ENCODE data around the gene MNX1.

MNX1 gene

DNA sequence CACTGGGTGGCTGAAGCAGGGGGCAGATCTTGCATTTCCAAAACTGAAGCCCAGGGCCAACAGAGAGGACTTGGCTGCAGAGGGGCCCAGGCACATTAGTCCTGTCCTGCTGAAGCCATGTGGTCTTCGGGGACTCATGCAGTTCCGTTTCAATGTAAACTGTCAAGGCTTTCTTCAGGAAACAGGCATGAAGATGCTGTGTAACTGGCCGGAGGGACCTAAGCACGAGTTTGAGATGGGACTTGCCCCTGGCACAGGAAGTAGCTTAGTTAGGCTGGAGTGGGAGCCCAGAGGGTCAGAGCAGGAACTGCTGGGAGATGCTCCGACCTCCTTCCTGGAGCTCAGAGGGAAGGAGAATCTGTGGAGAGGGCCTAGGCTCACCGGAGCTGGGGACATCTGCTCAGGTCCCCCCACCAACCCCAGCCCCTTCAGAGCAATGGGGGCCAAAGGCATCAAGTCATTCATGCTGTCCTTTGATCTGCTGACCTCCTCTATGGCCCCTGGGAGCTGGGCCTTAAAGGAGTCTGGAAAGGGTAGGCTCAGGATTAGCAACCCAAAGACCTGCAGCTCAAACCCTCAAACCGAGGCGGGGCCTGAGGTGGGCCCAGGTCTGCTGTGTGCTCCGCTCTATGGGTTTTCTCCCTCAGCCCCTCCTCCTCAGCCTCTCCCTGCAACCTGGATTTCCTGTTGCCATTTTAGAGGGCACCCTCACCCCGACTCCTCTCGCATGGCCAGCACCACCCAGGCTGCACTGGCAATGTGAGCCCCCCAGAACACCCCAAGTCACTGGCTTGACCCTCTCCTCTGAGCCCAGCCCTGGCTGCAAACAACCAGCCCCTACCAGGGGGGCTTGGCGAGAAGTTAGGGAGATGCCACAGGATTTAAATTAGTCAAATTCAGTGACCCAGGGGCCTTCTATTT, 4.4 kb upstream of the MNX1 start:
- no peak for DNase-seq (ENCODE audit: low read depth in 2 of 2)

DNA sequence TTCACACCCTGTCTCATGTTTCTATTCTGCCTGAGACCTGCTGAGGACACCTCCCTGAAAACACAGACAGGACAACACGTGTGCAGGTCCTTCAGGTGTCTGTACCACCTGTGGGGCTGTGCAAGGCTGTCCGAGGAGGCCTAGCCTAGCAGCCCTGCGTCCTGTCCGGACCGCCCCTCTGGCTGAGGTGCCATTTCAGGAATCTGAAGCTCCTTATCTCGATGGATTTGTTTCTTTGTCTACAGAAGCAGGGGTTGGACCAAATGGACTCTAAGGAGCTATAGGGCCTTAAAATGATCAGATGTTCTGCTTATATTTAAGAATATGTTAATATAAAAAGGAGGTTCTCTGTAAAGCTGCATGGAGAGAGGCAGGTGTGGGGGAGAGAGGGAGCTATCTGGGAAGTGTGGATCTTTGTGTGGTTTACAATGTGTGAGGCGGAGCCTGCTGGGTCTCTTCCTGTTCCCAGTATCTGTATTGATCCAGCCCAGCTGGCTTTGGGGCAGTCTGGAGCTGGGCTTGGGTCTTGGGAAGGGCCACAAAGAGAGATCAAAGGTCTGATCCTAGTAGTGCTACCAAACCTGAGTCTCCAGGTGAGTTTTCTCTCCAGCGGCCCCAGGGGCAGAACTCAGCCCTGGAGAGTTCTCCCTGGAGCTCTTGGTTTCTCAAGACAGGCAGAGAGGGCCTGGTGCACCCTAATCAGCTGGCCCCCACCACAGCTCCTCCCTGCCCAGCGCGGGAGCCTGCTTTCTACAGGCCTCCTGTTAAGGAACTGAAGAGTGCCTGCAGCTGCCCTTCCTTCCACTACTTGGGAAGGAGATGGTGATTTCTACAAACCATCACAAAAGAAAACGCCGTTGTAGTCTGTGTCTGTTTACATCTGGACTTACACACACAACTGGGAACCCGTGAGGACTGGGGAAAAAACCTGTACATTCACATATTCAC, 3.4 kb upstream of the MNX1 start:
- no peak for DNase-seq (ENCODE audit: low read depth in 2 of 2)

GRCh38 chr7:157013101-157013500, 2.6 kb upstream of the MNX1 start:
- no peak for DNase-seq (ENCODE audit: low read depth in 2 of 2)

DNA sequence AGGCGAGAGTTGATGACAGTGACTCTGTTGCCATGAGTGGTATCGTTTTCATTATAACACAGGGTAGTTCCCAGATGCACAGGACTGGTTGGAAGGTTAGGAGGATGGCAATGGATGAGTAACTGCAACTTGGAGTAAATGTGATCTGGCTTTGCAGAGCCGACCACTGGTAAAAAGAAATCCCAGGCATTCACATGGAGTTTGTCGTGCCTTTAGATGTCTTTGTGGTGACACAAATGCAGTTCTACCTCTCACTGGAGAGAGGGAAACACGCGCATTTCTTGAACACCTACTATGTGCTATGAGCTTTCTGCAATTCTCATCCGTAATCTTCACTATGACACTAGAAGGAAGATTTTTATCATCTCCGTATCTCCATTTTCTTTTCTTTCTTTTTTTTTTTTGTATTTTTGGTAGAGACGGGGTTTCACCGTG, 1.7 kb upstream of the MNX1 start:
- DNase-seq (ENCODE audit: low read depth in 2 of 2): no peak

DNA sequence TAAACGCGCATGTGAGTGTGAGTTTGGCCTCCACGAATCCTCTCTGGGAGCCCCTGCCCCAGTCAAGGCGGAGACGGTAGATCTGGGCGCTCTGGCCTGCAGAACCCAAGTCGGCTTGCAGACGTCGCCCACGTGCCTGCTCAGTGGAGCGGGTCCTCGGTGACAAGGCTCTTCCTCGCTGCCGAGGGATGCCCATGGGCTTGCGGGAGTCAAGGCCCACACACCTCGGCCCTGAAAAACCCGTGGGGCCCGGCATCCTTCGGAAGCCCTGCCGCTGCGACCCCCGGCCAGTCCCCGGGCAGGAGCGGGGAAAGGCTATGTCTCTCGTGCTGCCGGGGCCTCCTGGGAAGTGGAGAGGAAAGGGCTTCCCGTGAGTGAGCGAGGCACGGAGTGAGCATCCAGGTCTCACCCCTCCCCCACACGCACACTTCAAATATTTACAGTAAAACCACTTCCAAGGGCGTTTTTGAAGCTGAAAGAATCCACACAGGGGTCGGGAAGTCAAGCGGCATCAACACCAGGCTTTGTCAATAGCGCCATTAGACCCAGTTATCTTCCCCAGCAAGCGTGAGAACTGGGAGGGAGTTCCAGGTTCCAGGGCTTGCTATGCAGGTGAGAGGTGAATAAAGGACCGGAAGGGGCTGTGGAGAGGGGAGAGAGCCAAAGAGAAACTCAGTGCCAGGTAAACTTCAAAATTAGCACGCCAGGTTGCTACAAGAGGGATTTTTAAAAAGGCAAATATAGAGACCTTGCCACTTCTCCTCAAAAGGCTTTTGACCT, 1.1 kb upstream of the MNX1 start:
- no peak for DNase-seq (ENCODE audit: low read depth in 2 of 2)

DNA sequence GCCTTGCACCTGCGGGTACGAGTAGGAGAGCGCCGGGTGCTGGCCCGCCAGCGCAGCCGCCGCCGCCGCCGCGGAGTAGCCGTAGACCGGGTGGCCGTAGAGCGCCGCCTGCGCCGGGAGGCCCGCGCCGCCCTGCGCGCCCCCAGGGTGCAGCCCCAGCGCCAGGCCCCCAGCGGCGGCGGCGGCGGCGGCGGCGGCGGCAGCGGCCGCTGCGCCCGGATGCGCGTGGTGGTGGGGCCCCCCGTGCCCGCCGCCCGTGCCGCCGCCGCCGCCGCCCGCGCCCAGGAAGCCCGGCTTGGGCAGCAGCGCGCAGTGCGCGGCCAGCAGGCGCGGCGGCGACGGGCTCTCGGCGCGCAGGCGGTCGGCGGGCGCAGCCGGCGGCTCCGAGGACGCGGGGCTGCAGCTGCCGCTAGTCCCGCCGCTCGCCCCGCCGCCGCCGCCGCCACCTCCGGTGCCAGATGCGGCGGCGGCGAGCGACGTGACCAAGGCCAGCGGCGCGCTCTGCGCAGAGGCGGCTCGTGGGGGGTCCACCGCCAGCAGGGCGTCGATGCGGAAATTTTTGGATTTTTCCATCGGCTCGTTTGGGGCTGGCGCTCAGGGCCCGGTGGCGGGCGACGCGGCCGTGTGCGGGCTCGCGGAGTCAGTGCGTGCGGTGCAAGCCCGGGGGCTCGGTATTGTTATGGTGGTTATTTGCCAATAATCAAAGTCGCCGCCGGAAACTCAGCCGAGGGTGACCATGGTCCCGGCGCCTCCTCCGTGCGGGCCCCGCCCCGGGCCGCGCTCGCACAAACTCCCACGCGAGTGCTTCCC, 480 bp downstream of the MNX1 start:
- DNase-seq (ENCODE audit: low read depth in 2 of 2): no peak

DNA sequence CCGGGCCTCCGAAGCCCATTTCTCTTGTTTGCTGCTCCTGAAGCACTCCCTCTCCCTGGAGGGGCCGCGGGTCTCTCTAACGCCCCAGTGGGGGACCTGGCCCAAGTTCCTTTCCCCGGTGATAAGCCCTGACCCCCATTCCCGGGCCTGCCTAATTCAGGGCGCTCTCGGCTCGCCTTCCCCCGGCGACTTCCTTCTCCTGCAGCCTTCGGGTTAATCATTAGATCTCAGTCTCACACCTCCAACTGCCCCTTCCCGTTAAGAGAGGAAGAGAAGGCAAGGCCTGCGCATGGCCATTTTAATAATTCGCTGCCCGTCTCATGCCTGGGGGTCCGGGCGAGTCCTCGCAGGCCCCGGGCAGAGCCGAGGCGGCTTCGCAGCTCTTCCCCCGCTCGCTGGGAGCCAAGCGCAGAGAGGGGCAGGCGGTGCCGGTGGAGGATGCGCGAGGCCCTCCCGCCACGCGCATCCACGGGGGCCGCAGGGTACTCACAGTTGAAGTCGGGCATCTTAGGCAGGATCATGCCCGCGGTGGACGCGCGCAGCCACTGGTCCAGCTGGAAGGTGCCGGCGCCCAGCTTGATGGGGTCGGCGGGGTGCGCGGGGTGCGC, 1.2 kb downstream of the MNX1 start:
- DNase-seq (ENCODE audit: low read depth in 2 of 2): no peak

- DNase-seq (ENCODE audit: low read depth in 2 of 2): no peak
These were observed 2.0 kb downstream of the MNX1 start for GRCh38 chr7:157008206-157009169.

GRCh38 chr7:157007470-157008066, 2.9 kb downstream of the MNX1 start:
- DNase-seq (ENCODE audit: low read depth in 2 of 2): no peak

GRCh38 chr7:157006829-157007469, 3.5 kb downstream of the MNX1 start:
- no peak for DNase-seq (ENCODE audit: low read depth in 2 of 2)

- no peak for DNase-seq (ENCODE audit: low read depth in 2 of 2)
These were observed 4.2 kb downstream of the MNX1 start for GRCh38 chr7:157006205-157006747.

GRCh38 chr7:157005456-157006204, 4.8 kb downstream of the MNX1 start:
- DNase-seq (ENCODE audit: low read depth in 2 of 2): no peak

GRCh38 chr7:157004521-157005455, 5.7 kb downstream of the MNX1 start:
- DNase-seq (ENCODE audit: low read depth in 2 of 2): no peak

DNA sequence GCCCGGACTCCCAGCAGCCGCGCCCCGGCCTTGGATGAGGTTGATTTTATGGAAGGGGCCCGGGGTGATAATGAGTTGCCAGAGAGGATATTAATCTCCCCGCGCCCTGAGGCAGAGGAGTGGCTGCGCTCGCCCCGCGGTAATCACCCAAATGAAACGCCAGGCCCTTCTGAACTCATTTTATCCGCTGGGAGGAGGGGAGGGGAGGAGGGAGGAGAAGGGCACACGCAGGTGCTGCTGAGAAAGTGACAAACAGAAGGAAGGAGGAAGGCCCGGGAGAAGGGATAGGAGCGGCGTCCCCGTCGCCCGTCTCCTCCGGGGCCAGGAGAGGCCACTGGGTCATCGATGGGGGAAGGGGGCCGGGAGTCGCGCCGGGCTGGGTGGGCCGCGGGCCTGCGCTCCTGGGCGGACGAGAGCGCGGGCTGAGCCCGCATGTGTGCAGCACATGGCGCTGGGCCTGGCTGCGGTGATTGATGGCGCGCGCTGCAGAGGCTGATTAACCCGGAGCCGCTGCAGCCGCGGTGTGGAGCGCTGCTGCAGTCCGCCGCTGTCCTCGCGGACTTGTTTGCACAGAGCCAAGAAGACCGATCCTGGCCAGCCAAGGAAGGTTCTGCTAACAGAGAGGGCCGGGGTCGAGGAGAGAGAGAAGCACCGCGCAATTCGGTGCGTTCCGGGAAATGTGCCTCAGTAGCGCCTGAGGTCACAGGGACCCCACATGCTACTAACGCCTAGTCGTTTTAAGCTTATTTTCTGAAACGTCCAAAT, 6.5 kb downstream of the MNX1 start:
- DNase-seq (ENCODE audit: low read depth in 2 of 2): no peak

- DNase-seq (ENCODE audit: low read depth in 2 of 2): no peak
These were observed 7.1 kb downstream of the MNX1 start for GRCh38 chr7:157003445-157003755.

All from stimulated activated CD8-positive, alpha-beta memory T cell treated with anti-CD3 and anti-CD28 coated beads, Interleukin-7, amount 100 ng/mL, for 1 hour (primary cell).